GM19025 (cell line): ENCODE measurements around the gene FAM83F.

Experiments
- ATAC-seq: cut with Tn5 transposase; IDR thresholded peaks from one replicate; pipeline ENCODE4 v1.9.1; 2021; ENCODE audit warnings: mild to moderate bottlenecking, low read depth, moderate library complexity; ENCODE audit not compliant: unreplicated experiment

FAM83F gene

GRCh38 chr22:40054486-40054885, 59.7 kb downstream of the FAM83F start:
- no peak for ATAC-seq

GRCh38 chr22:40055143-40055883, 60.6 kb downstream of the FAM83F start:
- no peak for ATAC-seq

- no peak for ATAC-seq
These were observed 61.4 kb downstream of the FAM83F start for GRCh38 chr22:40056154-40056553.

GRCh38 chr22:40056559-40056958, 61.8 kb downstream of the FAM83F start:
- ATAC-seq: no peak

- ATAC-seq: no peak
These were observed 62.9 kb downstream of the FAM83F start for GRCh38 chr22:40057652-40058051.

GRCh38 chr22:40058265-40058664, 63.5 kb downstream of the FAM83F start:
- ATAC-seq: no peak

GRCh38 chr22:40065981-40066380, 71.2 kb downstream of the FAM83F start:
- ATAC-seq: no peak

- ATAC-seq: no peak
These were observed 72.9 kb downstream of the FAM83F start for GRCh38 chr22:40067639-40068038.

- ATAC-seq: no peak
These were observed 75.9 kb downstream of the FAM83F start for GRCh38 chr22:40070701-40071100.

GRCh38 chr22:40071720-40072119, 77.0 kb downstream of the FAM83F start:
- no peak for ATAC-seq

GRCh38 chr22:40076702-40077645, 82.2 kb downstream of the FAM83F start:
- no peak for ATAC-seq

GRCh38 chr22:40077646-40078016, 82.9 kb downstream of the FAM83F start:
- ATAC-seq: no peak

GRCh38 chr22:40081662-40082061, 86.9 kb downstream of the FAM83F start:
- no peak for ATAC-seq

- no peak for ATAC-seq
These were observed 87.4 kb downstream of the FAM83F start for GRCh38 chr22:40082184-40082583.

GRCh38 chr22:40083794-40084193, 89.0 kb downstream of the FAM83F start:
- no peak for ATAC-seq

GRCh38 chr22:40084246-40084645, 89.5 kb downstream of the FAM83F start:
- no peak for ATAC-seq

GRCh38 chr22:40088818-40089217, 94.1 kb downstream of the FAM83F start:
- no peak for ATAC-seq
